ENCODE measurements around the gene PARP6.
A peak's percentile ranks its signal among the peaks of the same experiment; 100 is the strongest.

Gene PARP6

DNA sequence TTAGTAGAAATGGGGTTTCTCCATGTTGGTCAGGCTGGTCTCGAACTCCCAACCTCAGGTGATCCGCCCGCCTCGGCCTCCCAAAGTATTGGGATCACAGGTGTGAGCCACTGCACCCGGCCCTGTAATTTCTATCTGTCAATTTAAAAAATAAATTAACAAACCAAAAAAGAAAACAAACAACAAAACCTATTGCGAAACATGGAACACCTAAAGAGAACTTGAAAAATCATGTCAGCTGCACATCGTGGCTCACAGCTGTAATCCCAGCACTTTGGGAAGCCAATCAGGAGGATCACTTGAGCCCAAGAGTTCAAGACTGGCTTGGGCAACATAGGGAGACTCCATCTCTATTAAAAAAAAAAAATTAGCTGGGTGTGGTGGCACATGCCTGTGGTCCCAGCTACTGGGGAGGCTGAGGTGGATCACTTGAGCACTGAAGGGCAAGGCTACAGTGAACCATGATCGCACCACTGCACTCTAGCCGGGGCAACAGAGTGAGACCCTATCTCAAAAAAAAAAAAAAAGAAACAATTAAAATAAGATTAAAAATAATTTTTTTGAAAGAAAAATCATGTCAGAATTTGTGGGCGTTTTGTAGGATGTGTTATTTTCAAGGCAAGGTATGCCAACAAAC, 19.6 kb downstream of the PARP6 start:
- no peak for TF ChIP-seq GATA3 (IDR thresholded peaks at IDR 0.05; ENCODE audit: low read depth, low read length)
- no peak for TF ChIP-seq GATA2 (IDR thresholded peaks at IDR 0.05; ENCODE audit: low read depth, low read length)

DNA sequence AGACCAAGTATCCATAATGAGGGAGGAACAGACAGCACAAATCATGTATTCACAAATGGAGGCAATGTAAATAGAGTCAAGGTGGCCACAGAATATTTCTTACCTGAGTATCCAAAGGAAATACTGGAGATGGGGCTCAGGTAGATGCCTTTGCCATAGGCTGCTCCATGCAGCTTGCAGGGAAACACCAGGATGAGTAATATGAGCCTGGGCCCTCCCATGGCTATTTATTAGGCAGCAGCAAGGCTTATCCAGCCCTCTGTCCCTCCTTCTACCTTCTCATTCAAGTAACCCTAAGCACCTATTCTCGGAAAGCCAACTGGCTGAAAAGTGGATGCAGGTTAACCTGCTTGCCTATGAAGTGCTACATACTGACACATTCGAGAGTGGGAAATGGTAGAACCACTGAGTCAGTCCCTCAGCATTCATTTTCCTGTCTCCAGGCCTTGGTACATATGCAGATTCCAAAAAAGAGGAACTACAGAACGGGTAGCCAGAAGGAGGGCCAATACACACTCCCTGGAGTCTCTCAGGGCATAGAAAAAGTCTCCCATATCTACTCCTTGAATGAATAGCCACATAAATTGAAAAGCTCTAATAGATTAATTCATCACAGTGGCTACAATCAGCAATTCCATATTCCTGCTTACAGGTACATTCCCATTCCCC, 23.1 kb downstream of the PARP6 start:
- TF ChIP-seq GATA2 (IDR thresholded peaks at IDR 0.05; ENCODE audit: low read depth, low read length) (no peak), GATA3 (IDR thresholded peaks at IDR 0.05; ENCODE audit: low read depth, low read length) (no peak)

DNA sequence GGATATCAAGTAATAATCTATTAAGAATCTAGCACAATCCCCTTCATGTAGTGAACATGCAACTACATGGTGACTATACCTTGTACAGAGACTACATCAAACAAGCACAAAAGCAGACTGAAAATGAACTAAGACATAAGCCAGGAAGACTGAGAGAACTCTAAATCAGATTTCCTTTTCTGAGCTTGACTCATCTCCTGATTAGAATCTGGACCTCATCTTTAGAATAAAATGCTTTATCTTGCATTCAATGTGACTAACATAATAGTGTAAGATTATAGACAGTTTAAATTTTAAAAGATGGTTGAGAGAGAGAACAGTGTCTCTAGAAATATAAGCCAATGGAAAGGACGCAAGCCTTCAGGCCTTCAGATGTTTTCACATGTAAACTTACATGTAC, 23.8 kb downstream of the PARP6 start:
- TF ChIP-seq GATA3 (IDR thresholded peaks at IDR 0.05; ENCODE audit: low read depth, low read length) (no peak), GATA2 (IDR thresholded peaks at IDR 0.05; ENCODE audit: low read depth, low read length) (no peak)

DNA sequence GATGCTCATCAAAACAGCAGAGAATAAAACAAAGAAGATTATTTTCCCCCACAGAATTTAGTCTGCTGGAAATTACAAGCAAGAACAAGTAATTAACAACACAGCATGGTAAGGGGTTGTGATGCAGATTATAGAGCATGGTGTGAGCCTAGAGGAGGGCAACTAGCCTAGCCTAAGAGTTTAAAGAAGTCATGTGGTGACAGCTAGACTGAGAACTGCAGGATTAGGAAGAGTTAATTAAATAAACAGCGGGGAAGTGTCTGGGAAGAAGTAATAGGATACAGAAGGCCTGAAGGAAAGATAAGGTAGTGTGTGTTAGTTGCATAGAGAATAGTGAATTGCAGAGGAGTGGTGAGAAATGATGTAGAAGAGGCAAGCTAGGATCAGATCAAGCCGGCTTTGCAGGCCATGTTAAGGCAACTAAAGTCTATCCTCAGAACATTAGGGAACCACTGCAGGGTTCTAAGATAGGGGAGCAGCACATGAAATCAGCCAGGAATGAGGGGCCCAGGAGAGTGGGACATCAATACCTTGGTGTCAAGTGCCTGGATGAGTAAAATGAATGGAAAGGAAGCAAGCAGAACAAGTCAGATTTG, 29.5 kb downstream of the PARP6 start:
- TF ChIP-seq GATA3 (IDR thresholded peaks at IDR 0.05; ENCODE audit: low read depth, low read length): no peak
- no peak for TF ChIP-seq GATA2 (IDR thresholded peaks at IDR 0.05; ENCODE audit: low read depth, low read length)

DNA sequence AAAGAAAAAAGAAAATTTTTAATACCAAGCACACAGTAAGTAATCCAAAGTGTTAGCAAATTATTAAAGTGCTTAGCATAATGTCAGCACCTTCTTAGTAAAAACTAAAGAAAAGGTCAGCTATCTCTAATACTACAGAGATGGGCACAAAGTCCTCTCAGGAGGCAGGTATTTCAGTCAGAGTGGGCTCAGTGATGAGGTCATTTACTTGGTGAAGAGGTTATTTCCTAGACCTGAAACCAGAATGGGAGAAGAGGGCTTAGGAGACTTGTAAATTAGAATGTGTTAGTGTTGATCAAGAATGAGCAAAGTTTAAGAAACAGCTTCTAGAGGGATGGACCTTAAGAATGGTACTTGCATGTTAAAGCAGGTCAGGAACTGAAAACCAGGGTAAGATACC, 32.7 kb downstream of the PARP6 start:
- TF ChIP-seq GATA3 (IDR thresholded peaks at IDR 0.05; ENCODE audit: low read depth, low read length) (no peak), GATA2 (IDR thresholded peaks at IDR 0.05; ENCODE audit: low read depth, low read length) (no peak)

DNA sequence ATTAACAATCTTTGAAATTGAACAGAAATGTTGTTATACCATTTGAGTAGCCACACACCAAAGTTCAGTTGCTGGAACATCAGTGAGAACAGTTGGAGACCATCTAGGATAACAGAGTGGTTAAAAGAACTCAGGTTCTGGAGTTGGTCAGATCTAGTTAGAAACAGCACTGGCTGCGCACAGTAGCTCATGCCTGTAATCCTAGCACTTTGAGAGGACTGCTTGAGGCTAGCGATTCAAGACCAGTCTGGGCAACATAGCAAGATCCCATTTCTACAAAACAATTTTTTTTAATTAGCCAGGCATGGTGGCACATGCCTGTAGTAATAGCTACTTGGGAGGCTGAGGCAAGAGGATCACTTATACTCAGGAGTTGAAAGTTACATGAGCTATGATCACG, 33.8 kb downstream of the PARP6 start:
- TF ChIP-seq GATA2 (IDR thresholded peaks at IDR 0.05; ENCODE audit: low read depth, low read length) (no peak), GATA3 (IDR thresholded peaks at IDR 0.05; ENCODE audit: low read depth, low read length) (no peak)

DNA sequence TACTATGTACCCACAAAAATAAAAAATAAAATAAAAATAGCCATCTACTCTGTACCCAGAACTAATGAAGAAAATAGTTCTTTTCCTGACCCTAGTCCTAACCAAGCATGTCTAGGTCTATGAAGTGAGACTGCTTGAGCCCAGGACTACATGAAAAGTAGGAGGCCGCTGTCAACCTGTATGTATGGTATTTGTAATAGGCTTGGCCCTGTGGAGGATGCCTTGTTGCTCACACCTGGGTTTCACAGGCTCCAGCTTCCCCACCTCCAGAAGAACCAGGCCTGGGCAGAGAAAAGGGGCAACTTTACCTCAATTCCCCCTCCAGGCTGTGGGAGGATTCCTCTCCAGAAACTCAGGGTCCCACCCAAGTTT, 34.5 kb downstream of the PARP6 start:
- TF ChIP-seq GATA2 (IDR thresholded peaks at IDR 0.05; ENCODE audit: low read depth, low read length) (no peak), GATA3 (IDR thresholded peaks at IDR 0.05; ENCODE audit: low read depth, low read length) (no peak)

DNA sequence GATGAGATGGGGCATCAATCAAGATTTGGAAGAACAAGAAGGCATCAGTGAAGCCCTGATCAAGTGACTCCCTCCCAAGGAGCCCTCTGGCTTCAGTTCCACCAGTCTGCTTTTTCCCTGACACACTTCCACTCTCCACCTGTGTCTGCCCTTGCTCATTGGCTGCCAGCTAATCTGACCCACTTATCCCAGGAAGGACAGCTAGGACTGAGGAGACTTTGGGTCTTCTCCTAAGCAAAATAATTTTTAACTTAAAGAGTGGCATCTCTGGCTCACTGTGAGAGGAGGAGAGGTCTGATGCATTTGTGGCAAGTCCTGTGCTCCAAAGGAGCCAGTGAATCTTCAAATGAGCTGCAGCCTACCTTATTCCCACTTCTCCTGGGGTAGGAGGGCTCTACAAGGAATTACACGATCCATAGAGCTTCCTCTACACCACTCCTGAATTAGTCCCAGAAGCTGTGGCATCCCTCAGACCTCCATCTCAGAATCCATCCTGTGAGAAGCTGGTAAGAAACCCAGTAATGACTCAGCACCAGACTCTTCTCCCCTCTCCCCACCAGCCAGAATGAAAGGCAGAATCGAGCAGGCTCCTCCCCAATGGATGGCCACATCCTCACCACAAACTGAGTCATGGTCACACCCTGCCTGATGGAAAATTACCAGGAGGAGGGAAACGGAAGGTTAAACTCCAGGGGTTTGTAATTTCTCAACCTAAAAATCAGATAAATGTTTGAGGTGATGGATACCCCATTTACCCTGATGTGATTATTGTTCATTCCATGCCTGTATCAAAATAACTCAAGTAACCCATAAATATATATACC, 35.1 kb downstream of the PARP6 start:
- no peak for TF ChIP-seq GATA3 (IDR thresholded peaks at IDR 0.05; ENCODE audit: low read depth, low read length)
- TF ChIP-seq GATA2 (IDR thresholded peaks at IDR 0.05; ENCODE audit: low read depth, low read length): no peak

DNA sequence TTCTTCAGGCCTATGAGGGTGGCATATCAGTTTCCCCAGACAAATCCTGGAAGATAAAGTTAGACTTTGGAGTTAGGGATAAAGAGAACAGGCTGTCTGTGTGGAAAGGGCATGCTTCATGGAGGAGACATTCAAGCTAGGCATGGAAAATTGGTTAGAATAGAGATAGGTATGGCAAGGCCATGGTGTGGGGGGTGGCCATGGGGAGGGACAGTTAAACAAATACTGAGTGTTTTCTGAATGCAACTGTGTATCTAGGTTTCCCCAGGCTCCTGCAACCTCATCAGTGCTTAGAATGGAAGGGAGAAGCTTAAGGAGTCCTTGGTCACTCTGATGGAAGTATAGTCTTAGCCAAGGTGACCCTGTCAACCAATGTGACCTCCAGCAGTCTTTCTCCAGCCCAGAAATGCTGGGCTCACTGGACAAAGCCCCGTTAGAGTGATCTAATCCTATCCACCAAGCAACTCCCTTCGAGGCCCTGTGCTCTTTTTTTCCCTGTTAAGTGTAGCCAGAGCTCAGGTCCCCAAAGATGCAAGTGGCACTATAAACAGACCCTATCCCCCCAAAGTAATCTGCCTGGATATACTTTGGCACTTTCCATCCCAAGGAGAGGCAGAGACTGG, 35.9 kb downstream of the PARP6 start:
- TF ChIP-seq GATA3 (IDR thresholded peaks at IDR 0.05; ENCODE audit: low read depth, low read length): no peak
- no peak for TF ChIP-seq GATA2 (IDR thresholded peaks at IDR 0.05; ENCODE audit: low read depth, low read length)

DNA sequence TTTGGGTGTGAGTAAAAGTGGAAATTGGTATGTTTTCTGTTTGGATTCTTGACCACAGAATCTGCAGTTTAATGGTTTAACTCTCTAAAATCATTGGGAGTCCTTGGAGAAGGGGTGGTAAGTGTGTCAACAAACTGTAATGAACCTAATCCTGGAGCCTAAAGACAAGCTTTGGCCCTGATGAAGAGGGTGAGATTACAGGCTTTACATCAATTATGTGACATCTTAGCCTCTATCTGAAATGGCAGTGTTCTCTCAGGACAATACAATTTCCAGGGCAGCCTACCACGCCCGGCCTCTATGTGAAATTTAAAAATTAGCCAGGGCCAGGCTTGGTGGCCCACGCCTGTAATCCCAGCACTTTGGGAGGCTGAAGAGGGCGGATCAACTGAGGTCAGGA, 37.1 kb downstream of the PARP6 start:
- TF ChIP-seq GATA2 (IDR thresholded peaks at IDR 0.05; ENCODE audit: low read depth, low read length) (no peak), GATA3 (IDR thresholded peaks at IDR 0.05; ENCODE audit: low read depth, low read length) (no peak)

DNA sequence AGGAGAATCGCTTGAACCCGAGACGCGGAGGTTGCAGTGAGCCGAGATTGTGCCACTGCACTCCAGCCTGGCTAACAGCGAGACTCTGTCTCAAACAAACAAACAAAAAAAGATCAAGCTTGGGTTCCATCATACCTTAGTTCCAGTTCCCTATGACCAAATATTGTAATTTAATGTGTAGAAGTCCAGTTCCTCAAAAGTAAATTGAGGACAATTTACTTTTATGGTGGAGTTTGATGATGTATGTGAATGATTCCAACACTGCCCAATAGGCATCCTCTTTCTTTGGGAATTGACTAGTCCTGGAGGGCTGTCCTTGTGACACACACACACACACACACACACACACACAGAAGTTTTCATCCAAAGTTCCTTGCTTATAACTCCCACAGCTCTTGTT, 38.6 kb downstream of the PARP6 start:
- TF ChIP-seq GATA2 (IDR thresholded peaks at IDR 0.05; ENCODE audit: low read depth, low read length): no peak

DNA sequence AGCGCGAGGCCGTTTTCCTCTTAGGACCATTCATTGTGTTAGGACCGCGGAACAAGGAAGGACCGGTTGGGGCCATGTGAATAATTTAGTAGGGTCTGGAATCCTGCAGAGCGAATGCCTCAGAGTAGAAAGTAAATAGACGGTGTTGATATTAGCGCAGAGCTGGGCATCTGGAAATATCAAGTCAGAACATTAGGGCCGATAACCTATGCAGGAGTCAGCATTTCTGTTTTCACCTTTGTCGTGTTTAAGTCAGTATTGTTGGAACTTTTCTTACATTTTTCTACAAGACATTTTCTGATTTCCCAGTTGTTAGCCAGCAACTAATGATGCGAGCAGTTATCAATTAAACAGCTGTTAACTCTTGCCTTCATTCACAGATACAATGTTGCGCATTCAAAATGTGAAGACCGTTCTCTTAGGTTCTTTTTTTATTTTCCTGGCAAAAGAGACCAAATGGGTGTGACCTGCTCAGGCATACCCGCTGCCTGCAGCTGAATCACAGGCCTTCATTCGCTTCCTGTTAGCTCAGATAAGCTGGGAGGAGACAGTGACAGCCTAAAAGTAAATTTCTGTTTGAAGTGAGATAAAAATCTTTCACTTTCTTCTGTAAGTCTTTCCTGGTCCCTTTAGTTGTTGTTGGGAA, 40.4 kb downstream of the PARP6 start:
- TF ChIP-seq GATA2 (IDR thresholded peaks at IDR 0.05; ENCODE audit: low read depth, low read length): no peak
- TF ChIP-seq GATA3 (IDR thresholded peaks at IDR 0.05; ENCODE audit: low read depth, low read length): no peak

DNA sequence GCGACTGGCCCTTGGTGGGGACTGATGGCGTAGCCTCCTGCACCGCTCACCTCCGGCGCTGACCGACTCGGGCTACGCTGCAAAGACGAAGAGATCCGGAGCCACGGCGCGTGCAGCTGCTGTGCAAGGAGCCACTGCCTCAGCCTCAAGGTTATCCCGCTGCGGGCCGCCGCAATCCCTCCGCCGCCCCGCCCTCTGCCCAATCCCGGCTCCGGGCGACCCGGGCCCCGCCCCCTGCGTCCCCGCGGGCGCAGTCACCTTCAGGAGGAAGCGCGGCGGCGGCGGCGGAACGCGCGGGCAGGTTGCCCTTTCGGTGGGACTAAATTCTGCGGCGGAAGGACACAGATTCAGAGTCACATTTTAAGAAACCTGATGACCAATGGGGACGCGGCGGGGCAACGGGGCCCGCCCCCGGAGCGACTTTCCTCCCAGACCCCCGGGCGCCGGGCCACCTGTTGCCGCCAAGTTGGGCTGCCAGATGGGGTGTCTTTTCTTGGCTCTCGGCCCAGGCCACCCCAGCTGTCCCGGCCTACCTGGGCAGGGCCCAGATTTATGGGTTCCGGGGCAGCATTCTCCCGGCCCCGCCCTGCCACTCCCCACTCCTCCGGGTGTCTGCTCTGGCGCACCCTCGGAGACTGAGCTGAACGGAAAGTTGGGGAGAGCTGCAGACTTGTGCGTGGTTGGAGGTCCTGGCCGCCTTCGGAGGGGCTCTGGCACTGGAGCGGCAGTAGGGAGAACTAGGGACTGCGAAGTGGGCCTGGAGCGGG, 41.1 kb downstream of the PARP6 start, which contains the start of gene PKM:
TSS of gene PKM (minus strand) at position 125 of the 767 bp plus-strand sequence. CDS start 12,093 bp downstream, outside the sequence.
- TF ChIP-seq GATA2 (IDR thresholded peaks at IDR 0.05; ENCODE audit: low read depth, low read length): peak; percentile 39; the same call in 1 of the 2 replicates
- no peak for TF ChIP-seq GATA3 (IDR thresholded peaks at IDR 0.05; ENCODE audit: low read depth, low read length)
